ENCODE measurements around the gene STARD7.
"Not testable (repeated sequence)": the region's sequence is repeated elsewhere in the genome, so short reads cannot be mapped to it uniquely, and the experiment has no call there.

The STARD7 gene

DNA sequence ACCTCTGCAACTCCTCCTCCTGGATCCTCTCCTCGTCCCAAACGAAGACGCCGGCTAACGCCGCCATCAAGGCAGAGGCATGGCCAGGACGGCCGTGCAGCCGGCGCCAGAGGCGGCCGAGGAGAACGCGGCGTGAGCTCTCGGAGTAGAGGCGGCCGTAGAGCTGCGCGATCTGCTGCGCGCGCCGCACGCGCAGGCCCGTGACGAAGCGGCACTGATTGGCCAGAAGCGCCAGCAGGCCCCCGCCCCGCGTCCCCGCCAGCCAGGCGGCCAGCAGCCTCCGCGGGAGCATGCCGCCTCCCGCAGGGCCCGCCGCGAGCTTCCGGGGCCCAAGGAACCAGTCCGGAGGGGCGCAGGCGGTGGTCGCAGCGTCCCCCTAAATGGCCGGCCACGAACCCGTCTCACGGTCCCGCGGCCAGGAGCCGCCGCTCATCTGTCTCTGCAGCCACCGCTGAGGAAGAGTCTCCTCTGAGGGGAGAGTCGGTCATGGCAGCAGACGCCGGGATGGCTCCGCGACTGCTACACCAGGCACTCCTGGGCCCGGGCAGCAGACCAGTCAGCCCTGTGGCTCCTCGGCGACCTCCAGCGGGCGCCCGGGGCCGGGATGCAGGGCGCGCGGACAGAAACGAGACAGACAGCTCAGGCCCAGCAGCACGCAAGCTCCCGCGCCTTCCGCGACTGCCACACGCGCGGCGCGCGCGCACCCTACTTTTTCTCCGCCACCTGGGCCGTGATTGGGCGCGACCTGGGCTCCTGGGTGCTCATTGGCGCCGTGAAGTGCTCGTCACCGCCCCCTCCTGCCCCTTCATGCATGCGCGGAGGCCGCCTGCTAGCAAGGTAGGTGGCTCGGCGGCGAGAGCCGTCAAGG is at the start of gene STARD7:
Gene STARD7 (minus strand): TSS at position 685 of the 868 bp plus-strand sequence. CDS start 393 bp downstream, at position 292.
- peak; percentile 51 for FAIRE-seq

- not testable (repeated sequence) for FAIRE-seq
Observed at GRCh38 chr2:96257744-96258143, 49.1 kb upstream of the STARD7 start.

- no peak for FAIRE-seq
Observed at GRCh38 chr2:96256611-96257113, 48.0 kb upstream of the STARD7 start.

GRCh38 chr2:96254571-96254970 is 45.9 kb upstream of the STARD7 start:
- no peak for FAIRE-seq

GRCh38 chr2:96253006-96253405 is 44.4 kb upstream of the STARD7 start:
- no peak for FAIRE-seq

GRCh38 chr2:96252526-96252925 is 43.9 kb upstream of the STARD7 start:
- FAIRE-seq, result no peak

- no peak for FAIRE-seq
Observed at GRCh38 chr2:96251721-96252292, 43.2 kb upstream of the STARD7 start.

DNA sequence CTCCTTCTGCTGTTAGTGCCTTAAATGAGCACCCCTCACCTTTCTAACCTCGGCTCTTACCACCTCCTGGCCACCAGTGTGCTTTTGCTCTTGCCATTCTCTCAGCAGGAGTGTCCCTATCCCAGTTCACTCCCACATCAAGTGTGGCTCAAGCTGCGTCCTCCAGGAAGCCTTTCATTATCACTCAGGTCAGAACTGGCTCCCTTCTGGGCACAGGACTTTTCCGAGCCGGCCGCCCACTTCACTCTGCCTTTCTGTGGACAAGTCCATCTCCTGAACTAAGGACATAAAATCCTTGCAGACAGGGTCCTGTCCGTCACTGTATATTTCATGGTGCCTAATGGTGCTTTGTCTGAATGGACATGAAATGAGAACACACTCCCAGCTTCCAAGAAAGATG is 41.6 kb upstream of the STARD7 start:
- no peak for FAIRE-seq

- no peak for FAIRE-seq
Observed at GRCh38 chr2:96249654-96250053, 41.0 kb upstream of the STARD7 start.

DNA sequence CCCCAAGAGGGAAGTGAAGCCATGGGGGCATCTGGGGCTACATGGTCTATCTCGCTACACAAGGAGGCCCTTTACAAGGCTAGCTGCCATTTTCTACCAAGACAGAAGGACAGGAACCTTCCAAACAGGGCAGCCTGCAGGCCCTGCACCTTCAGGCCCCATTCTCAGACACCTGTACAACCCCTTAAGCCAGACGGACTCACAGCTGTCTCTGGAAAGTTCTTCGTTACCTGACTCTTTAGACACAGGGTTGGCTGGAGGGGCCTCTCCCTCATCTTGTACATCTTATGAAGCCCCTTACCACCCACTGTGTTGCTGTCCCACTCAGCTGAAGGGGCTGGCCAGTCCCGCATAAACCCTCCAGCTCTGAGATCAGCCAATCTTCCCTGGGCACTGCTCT is 40.0 kb upstream of the STARD7 start:
- FAIRE-seq, result no peak

DNA sequence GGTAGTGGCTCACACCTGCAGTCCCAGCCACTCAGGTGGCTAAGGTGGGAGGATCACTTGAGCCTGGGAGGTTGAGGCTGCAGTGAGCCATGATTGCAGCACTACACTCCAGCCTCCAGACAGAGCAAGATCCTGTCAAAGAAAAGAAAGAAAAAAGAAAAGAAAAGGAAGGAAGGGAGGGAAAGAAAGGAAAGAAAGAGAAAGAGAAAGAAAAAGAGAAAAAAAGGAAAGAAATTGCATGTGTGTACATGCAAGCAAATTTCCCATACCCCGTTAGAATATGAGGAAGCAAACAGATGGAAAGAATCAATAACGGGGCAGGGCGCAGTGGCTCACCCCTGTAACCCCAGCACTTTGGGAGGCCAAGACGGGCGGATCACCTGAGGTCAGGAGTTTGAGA is 39.3 kb upstream of the STARD7 start:
- FAIRE-seq, result no peak

- FAIRE-seq, result no peak
Observed at GRCh38 chr2:96247009-96247408, 38.4 kb upstream of the STARD7 start.

DNA sequence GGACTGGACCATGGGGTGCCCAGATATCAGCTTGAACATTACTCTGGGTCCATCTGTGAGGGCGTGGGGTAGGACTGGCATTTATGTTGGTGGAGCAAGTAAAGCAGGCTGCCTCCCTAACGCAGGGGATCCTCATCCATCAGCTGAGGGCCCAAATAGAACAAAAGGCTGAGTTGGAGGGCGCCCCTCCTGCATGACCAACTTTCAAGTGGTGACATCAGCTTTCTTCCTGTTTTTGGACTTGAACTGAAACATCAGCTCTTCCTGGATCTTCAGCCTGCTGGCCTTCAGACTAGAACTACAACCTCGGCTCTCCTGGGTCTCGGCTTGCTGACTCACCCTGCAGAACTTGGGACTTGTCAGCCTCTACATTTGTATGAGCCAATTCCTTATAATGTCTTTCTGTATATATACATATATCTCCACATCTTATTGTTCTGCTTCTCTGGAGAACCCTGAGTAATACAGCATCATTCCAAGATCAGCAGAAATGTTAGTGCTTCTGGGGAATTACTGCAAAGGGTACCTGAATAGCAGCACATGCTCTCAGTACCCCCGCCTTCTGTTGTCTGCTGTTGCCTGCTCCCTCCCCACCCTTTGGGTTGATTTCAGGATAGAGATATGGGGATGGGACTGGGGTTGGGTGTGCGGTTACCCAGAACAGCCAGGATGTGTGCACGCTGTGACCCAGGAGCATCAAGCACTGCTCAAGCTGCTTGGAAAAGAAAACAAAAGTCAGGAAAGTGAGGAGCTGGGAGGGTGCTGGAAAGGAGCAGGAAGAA is 37.2 kb upstream of the STARD7 start:
- FAIRE-seq, result no peak

- FAIRE-seq, result no peak
Observed at GRCh38 chr2:96243843-96244242, 35.2 kb upstream of the STARD7 start.

- FAIRE-seq, result no peak
Observed at GRCh38 chr2:96241900-96242611, 33.4 kb upstream of the STARD7 start.

DNA sequence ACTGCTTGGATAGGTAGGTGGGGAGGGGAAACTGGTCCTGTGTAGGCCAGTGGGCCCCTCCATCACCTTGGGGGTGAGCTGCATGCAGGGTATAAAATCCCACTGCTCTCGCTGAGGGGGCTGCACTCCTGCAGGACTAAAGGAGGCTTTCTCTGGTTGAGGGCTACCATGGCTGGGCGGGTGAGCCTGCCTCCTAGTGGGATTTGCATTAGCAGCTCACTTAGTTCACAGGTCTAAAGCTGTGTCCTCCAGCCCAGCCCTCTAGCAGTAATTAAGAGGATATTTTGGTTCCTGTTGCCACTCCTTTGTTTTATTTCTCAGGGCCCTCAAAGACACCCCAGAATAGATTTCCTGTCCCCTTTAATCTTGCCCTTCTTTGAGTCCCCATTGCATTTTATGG is 32.6 kb upstream of the STARD7 start:
- FAIRE-seq, result no peak

GRCh38 chr2:96240341-96241038 is 31.9 kb upstream of the STARD7 start:
- FAIRE-seq, result no peak

- no peak for FAIRE-seq
Observed at GRCh38 chr2:96239745-96240264, 31.2 kb upstream of the STARD7 start.

GRCh38 chr2:96239091-96239490 is 30.5 kb upstream of the STARD7 start:
- no peak for FAIRE-seq

GRCh38 chr2:96238266-96238665 is 29.6 kb upstream of the STARD7 start:
- FAIRE-seq, result no peak

DNA sequence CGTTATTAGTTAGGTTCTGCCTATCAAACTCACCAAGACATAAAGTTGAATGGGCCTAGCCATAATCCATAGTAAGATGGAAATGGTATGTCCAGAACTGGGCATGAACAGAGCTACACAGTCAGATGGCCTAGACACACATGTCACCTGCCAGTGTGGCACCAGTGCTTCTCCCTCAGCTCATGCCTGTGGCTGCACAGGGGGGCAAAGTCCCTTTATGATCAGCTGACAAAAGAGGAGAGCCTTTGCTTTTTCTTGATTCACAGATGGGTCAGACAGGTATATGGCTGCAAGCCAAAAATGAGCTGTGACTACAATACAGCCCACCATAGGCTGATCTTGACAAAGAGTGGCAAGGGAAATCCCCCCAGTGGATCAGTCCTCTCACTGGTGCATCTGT is 28.3 kb upstream of the STARD7 start:
- no peak for FAIRE-seq

DNA sequence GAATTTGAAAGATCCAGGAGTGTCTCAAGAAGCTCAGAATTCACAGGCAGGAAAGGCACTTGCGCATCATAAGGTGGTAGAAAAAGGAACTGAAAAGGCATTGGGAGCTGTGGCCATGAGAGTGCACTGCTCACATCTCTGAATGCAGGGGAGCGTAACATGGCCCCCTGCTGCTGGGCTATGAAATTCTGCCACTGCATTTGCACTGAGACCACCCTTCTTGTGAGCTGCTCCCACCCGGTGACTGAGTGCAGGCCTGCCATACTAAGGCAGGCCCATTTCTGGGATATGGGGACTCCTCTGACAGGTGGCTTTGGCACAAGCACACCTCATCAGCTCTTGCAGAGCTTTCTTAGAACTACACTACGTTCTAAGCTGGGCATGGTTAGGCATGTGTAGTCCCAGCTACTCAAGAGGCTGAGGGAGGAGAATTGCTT is 25.3 kb upstream of the STARD7 start:
- FAIRE-seq, result no peak

Data from A204.1 (cell line).